Activated T-cell treated with anti-CD3 and anti-CD28 coated beads, Interleukin-2, amount 50 U/mL, for 1 hour (primary cell): Measurements from ENCODE around the gene CAPN9.
"Not testable (repeated sequence)": the region's sequence is repeated elsewhere in the genome, so short reads cannot be mapped to it uniquely, and the experiment has no call there.

ENCODE experiments used
- DNase-seq: peaks from one replicate; pipeline ENCODE4 v3.0.0-alpha.2; 2020

The CAPN9 gene

GRCh38 chr1:230826166-230826875 is 79.1 kb downstream of the CAPN9 start:
- DNase-seq: no peak

- DNase-seq: no peak
Measured at GRCh38 chr1:230827081-230827681, 80.0 kb downstream of the CAPN9 start.

GRCh38 chr1:230827801-230828200 is 80.6 kb downstream of the CAPN9 start:
- no peak for DNase-seq

- DNase-seq: no peak
Measured at GRCh38 chr1:230828421-230828820, 81.2 kb downstream of the CAPN9 start.

GRCh38 chr1:230831771-230832170 is 84.6 kb downstream of the CAPN9 start:
- DNase-seq: no peak

- DNase-seq: no peak
Measured at GRCh38 chr1:230832476-230832875, 85.3 kb downstream of the CAPN9 start.

- DNase-seq: no peak
Measured at GRCh38 chr1:230833511-230833910, 86.3 kb downstream of the CAPN9 start.

GRCh38 chr1:230834292-230834691 is 87.1 kb downstream of the CAPN9 start:
- DNase-seq: no peak

- DNase-seq: no peak
Measured at GRCh38 chr1:230836347-230836746, 89.2 kb downstream of the CAPN9 start.

- no peak for DNase-seq
Measured at GRCh38 chr1:230836793-230837192, 89.6 kb downstream of the CAPN9 start.

- no peak for DNase-seq
Measured at GRCh38 chr1:230839173-230839572, 92.0 kb downstream of the CAPN9 start.

GRCh38 chr1:230842801-230843200 is 95.6 kb downstream of the CAPN9 start:
- no peak for DNase-seq

- DNase-seq: no peak
Measured at GRCh38 chr1:230843503-230844309, 96.5 kb downstream of the CAPN9 start.

- DNase-seq: no peak
Measured at GRCh38 chr1:230844561-230844960, 97.4 kb downstream of the CAPN9 start.

GRCh38 chr1:230845184-230845583 is 98.0 kb downstream of the CAPN9 start:
- DNase-seq: not testable (repeated sequence)

GRCh38 chr1:230848235-230848634 is 101.0 kb downstream of the CAPN9 start:
- no peak for DNase-seq

GRCh38 chr1:230849451-230850224 is 102.5 kb downstream of the CAPN9 start:
- no peak for DNase-seq

- no peak for DNase-seq
Measured at GRCh38 chr1:230850547-230850946, 103.4 kb downstream of the CAPN9 start.

GRCh38 chr1:230851291-230851691 is 104.1 kb downstream of the CAPN9 start:
- no peak for DNase-seq
